ENCODE data around the gene PEX12. TPM values are rescaled to one million over a fixed set of nuclear protein-coding genes. Genes with fewer than 3 reads are reported as not detected.
"Not testable (repeated sequence)": the region's sequence is repeated elsewhere in the genome, so short reads cannot be mapped to it uniquely, and the experiment has no call there.

The PEX12 gene
- total RNA-seq, 2 experiments from 2014 or later, result 3.0 to 3.2 TPM

- H3K9me3 ChIP-seq (ENCODE audit: control insufficient read depth in 1 of 2, insufficient read depth in 1 of 2, low read length in 2 of 2), result no peaks in the 10 kb centered on the region
- DNase-seq (peak in 2 of 14 experiments; percentile 37 to 59), ATAC-seq (ENCODE audit: poor library complexity) (peak; percentile 34)
- peak overlapping the region in 1 of 2 donors; percentile 11 for H3K27ac ChIP-seq (ENCODE audit: low read depth in 1 of 2, low read length in 2 of 2)
- TF ChIP-seq CTCF (IDR thresholded peaks at IDR 0.05), result no peak
- no peaks in the 10 kb centered on the region for H3K36me3 ChIP-seq (ENCODE audit: insufficient read depth, low read length)
- no peaks in the 10 kb centered on the region for H3K27me3 ChIP-seq (ENCODE audit: control insufficient read depth in 1 of 2, insufficient read depth in 2 of 2, low read length in 2 of 2)
- peaks cover 64% of the 10 kb centered on the region for H3K4me1 Mint-ChIP-seq (ENCODE audit: low read depth)
- peak overlapping the region; percentile 80 for H3K27ac Mint-ChIP-seq
- no peaks in the 10 kb centered on the region for H3K27me3 Mint-ChIP-seq
- peak overlapping the region; percentile 2 for H3K4me3 ChIP-seq (ENCODE audit: low read length)
- ChIA-PET POLR2A (interaction anchor here (0.6 to 2.0 kb wide), 6 partner anchors 43 to 317 kb away, joined by 3 to 12 read pairs (median 4); partner anchors contain the start of gene SLFN11), CTCF (interaction anchor here (2.1 kb wide), 1 partner anchor 218 kb away, joined by 12 read pairs; no protein-coding TSS in a partner anchor)
- peaks cover 44% of the 10 kb centered on the region for H3K36me3 Mint-ChIP-seq (ENCODE audit: low read depth)
- peak overlapping the region; percentile 21 for H3K4me3 Mint-ChIP-seq
- intact Hi-C loops (cut with DNase I, micrococcal nuclease), result loop anchor here in 1 of 2 experiments (5.0 kb wide), 1 partner anchor 99 kb away; the partner anchor contains the start of gene SLFN12
- no peaks in the 10 kb centered on the region for H3K9me3 Mint-ChIP-seq
- peaks cover 37% of the 10 kb centered on the region for H3K4me1 ChIP-seq (ENCODE audit: insufficient read depth, low read length)
Observed at GRCh38 chr17:35531160-35531559, 47.2 kb downstream of the PEX12 start.

DNA sequence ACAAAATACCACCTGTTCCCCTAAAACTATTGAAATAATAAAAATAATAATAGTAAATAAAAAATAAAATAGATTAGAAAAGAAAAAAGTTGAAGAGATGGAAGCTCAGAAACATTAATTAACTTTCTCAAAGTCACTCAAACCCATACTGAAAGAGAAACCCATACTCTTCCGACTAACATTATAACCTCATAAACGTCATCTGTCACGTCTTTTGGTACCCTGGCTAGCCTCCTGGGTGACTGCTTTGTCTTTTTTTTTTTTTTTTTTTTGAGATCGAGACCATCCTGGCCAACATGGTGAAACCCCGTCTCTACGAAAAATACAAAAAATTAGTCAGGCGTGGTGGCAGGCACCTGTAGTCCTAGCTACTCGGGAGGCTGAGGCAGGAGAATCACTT lies 48.5 kb downstream of the PEX12 start:
- H3K27ac ChIP-seq (ENCODE audit: low read depth in 1 of 2, low read length in 2 of 2), result no peak overlapping the region
- no peaks in the 10 kb centered on the region for H3K9me3 Mint-ChIP-seq
- ChIA-PET CTCF (no interaction called here), POLR2A (interaction anchor here (0.6 kb wide), 1 partner anchor 255 kb away, joined by 3 read pairs; no protein-coding TSS in a partner anchor)
- H3K27me3 Mint-ChIP-seq, result no peaks in the 10 kb centered on the region
- intact Hi-C loops (cut with DNase I, micrococcal nuclease), result loop anchor here in 1 of 2 experiments (5.0 kb wide), 1 partner anchor 98 kb away; the partner anchor contains the start of gene SLFN12
- peaks cover 73% of the 10 kb centered on the region for H3K4me1 Mint-ChIP-seq (ENCODE audit: low read depth)
- H3K36me3 Mint-ChIP-seq (ENCODE audit: low read depth), result peaks cover 57% of the 10 kb centered on the region
- H3K36me3 ChIP-seq (ENCODE audit: insufficient read depth, low read length), result no peaks in the 10 kb centered on the region
- ATAC-seq (ENCODE audit: poor library complexity), result no peak
- peak in 2 of 14 experiments; percentile 57 to 58 for DNase-seq
- no peak for TF ChIP-seq CTCF (IDR thresholded peaks at IDR 0.05)
- no peaks in the 10 kb centered on the region for H3K27me3 ChIP-seq (ENCODE audit: control insufficient read depth in 1 of 2, insufficient read depth in 2 of 2, low read length in 2 of 2)
- no peak overlapping the region for H3K4me3 Mint-ChIP-seq
- H3K4me1 ChIP-seq (ENCODE audit: insufficient read depth, low read length), result peaks cover 30% of the 10 kb centered on the region
- no peak overlapping the region for H3K27ac Mint-ChIP-seq
- H3K9me3 ChIP-seq (ENCODE audit: control insufficient read depth in 1 of 2, insufficient read depth in 1 of 2, low read length in 2 of 2), result no peaks in the 10 kb centered on the region
- no peak overlapping the region for H3K4me3 ChIP-seq (ENCODE audit: low read length)

GRCh38 chr17:35529326-35529725 lies 49.0 kb downstream of the PEX12 start:
- H3K27me3 ChIP-seq (ENCODE audit: control insufficient read depth in 1 of 2, insufficient read depth in 2 of 2, low read length in 2 of 2); H3K9me3 ChIP-seq (ENCODE audit: control insufficient read depth in 1 of 2, insufficient read depth in 1 of 2, low read length in 2 of 2); ATAC-seq (ENCODE audit: poor library complexity); intact Hi-C loops (cut with DNase I, micrococcal nuclease); H3K9me3 Mint-ChIP-seq; H3K4me3 Mint-ChIP-seq; H3K36me3 ChIP-seq (ENCODE audit: insufficient read depth, low read length); H3K4me3 ChIP-seq (ENCODE audit: low read length); H3K27ac ChIP-seq (ENCODE audit: low read depth in 1 of 2, low read length in 2 of 2); DNase-seq; H3K27me3 Mint-ChIP-seq; CTCF ChIA-PET: not testable (repeated sequence)
- peaks cover 32% of the 10 kb centered on the region for H3K4me1 ChIP-seq (ENCODE audit: insufficient read depth, low read length)
- peak overlapping the region; percentile 73 for H3K27ac Mint-ChIP-seq
- POLR2A ChIA-PET, result interaction anchor here (0.6 kb wide), 1 partner anchor 255 kb away, joined by 3 read pairs; no protein-coding TSS in a partner anchor
- H3K36me3 Mint-ChIP-seq (ENCODE audit: low read depth), result peaks cover 62% of the 10 kb centered on the region
- peaks cover 73% of the 10 kb centered on the region for H3K4me1 Mint-ChIP-seq (ENCODE audit: low read depth)

Other genes starting within 250 kb of the PEX12 start
- 10 to 100 TPM; 16.5 to 18.5 TPM for gene SLFN11, start 204.9 kb downstream of the PEX12 start, total RNA-seq
- gene SLFN12, start 146.1 kb downstream of the PEX12 start, total RNA-seq, result 1 to 10 TPM; 1.3 to 2.4 TPM
- 1 to 10 TPM; 9.5 to 9.7 TPM for gene SLFN13, start 129.8 kb downstream of the PEX12 start, total RNA-seq
- gene SLFN12L, start 40.9 kb downstream of the PEX12 start, total RNA-seq, result 10 to 100 TPM; 23.4 to 24.3 TPM
- gene SLFN14, start 17.8 kb downstream of the PEX12 start, total RNA-seq, result not detected
- gene AP2B1, start 8.8 kb upstream of the PEX12 start, total RNA-seq, result 10 to 100 TPM; 67.0 to 69.2 TPM
- under 1 TPM; 0.22 to 0.47 TPM for gene RASL10B, start 153.1 kb upstream of the PEX12 start, total RNA-seq
- gene GAS2L2, start 174.7 kb upstream of the PEX12 start, total RNA-seq, result under 1 TPM; 0.19 to 0.22 TPM
- gene C17orf50, start 182.3 kb upstream of the PEX12 start, total RNA-seq, result not detected
- 1 to 10 TPM; 6.7 to 9.9 TPM for gene MMP28, start 217.1 kb upstream of the PEX12 start, total RNA-seq
- gene TAF15, start 230.9 kb upstream of the PEX12 start, total RNA-seq, result 100 to 1,000 TPM; 114 to 119 TPM

All from CD4-positive, alpha-beta T cell (primary cell).